H1 (cell line): ENCODE data around the gene LCE6A. TPM values are rescaled to one million over a fixed set of nuclear protein-coding genes. Genes with fewer than 3 reads are reported as not detected.

Experiments
- CTCF ChIA-PET: fragments of 300-600 bp; sonication (Branson Sonifier 250); formaldehyde crosslinking; loops from one replicate; lab custom pipeline; 2021; ENCODE audit not compliant: partially characterized antibody; lab: Charles Lee
- POLR2A ChIA-PET: fragments of 300-600 bp; sonication (Branson Sonifier 250); formaldehyde crosslinking; loops from one replicate; lab custom pipeline; 2021; ENCODE audit warnings: inconsistent platforms; ENCODE audit not compliant: partially characterized antibody; lab: Charles Lee
- DNase-seq, 2 experiments: peaks; one replicate each; pipeline versions ENCODE4 v3.0.0 to v3.0.0-alpha.2; 2010 to 2022; ENCODE audit warnings: low spot score in 2 of 2, low read depth in 1 of 2, mixed read lengths in 1 of 2
- FAIRE-seq: peaks from 2 replicates; lab custom pipeline; 2011; peaks lifted over from hg19 to GRCh38; lab: Jason Lieb, UNC
- H2AFZ ChIP-seq: 2 replicates; pipeline ENCODE4 v1.8.1; 2012; ENCODE audit warnings: low read length, inconsistent platforms
- H2AK5ac ChIP-seq: 2 replicates; pipeline ENCODE4 v1.6.1; 2013; ENCODE audit warnings: low read depth, low read length
- H2BK120ac ChIP-seq: replicated peaks from 2 replicates; pipeline ENCODE3; 2013; ENCODE audit warnings: low read depth, low read length, inconsistent platforms
- H2BK12ac ChIP-seq: 2 replicates; pipeline ENCODE4 v1.6.1; 2013; ENCODE audit warnings: low read depth, low read length
- H2BK15ac ChIP-seq: 2 replicates; pipeline ENCODE4 v1.6.1; 2013; ENCODE audit warnings: low read length
- H2BK20ac ChIP-seq: 2 replicates; pipeline ENCODE4 v1.6.1; 2013; ENCODE audit warnings: low read length
- H2BK5ac ChIP-seq: 2 replicates; pipeline ENCODE4 v1.6.1; 2013; ENCODE audit warnings: low read depth, low read length
- H3K14ac ChIP-seq: 2 replicates; pipeline ENCODE4 v1.6.1; 2013; ENCODE audit warnings: inconsistent platforms; ENCODE audit not compliant: insufficient read length
- H3K18ac ChIP-seq: 2 replicates; pipeline ENCODE4 v1.6.1; 2013; ENCODE audit warnings: low read length; ENCODE audit errors: extremely low read depth
- H3K23ac ChIP-seq: 2 replicates; pipeline ENCODE4 v1.6.1; 2013; ENCODE audit warnings: inconsistent platforms; ENCODE audit not compliant: insufficient read length
- H3K23me2 ChIP-seq: 2 replicates; pipeline ENCODE4 v1.6.1; 2013; ENCODE audit warnings: low read depth, low read length
- H3K27ac ChIP-seq: 2 replicates; pipeline ENCODE4 v1.6.1; 2011; ENCODE audit warnings: low read depth, low read length, inconsistent platforms
- H3K27me3 ChIP-seq, 4 experiments: replicated peaks in 1 of 4; 1 replicate in 1 of 4; 2 replicates in 3 of 4; pipeline versions ENCODE4 v1.6.1 to v1.8.1; 2011 to 2013; ENCODE audit warnings: low read length in 3 of 4, mild to moderate bottlenecking in 3 of 4, inconsistent platforms in 2 of 4, mixed read lengths in 2 of 4, moderate library complexity in 1 of 4; ENCODE audit not compliant: control insufficient read depth in 3 of 4, insufficient read depth in 3 of 4; ENCODE audit errors: extremely low read depth in 1 of 4
- H3K36me3 ChIP-seq, 4 experiments: 2 replicates each; pipeline versions ENCODE4 v1.6.1 to v1.8.1; 2011 to 2013; ENCODE audit warnings: mild to moderate bottlenecking in 4 of 4, low read length in 3 of 4, moderate library complexity in 2 of 4, control low read depth in 1 of 4, inconsistent platforms in 1 of 4; ENCODE audit not compliant: insufficient read depth in 4 of 4, control insufficient read depth in 2 of 4
- H3K4ac ChIP-seq: replicated peaks from 2 replicates; pipeline ENCODE3; 2013; ENCODE audit warnings: low read length, low read depth, mixed read lengths, inconsistent platforms; ENCODE audit not compliant: insufficient read length
- H3K4me1 ChIP-seq, 4 experiments: replicated peaks in 1 of 4; 1 replicate in 1 of 4; 2 replicates in 3 of 4; pipeline versions ENCODE4 v1.6.1 to v1.8.1; 2011 to 2013; ENCODE audit warnings: low read length in 3 of 4, inconsistent platforms in 2 of 4, mixed read lengths in 1 of 4; ENCODE audit not compliant: insufficient read depth in 4 of 4, control insufficient read depth in 3 of 4
- H3K4me2 ChIP-seq, 2 experiments: 2 replicates each; pipeline versions ENCODE4 v1.6.1 to v1.8.1; 2011 to 2013; ENCODE audit warnings: low read depth in 2 of 2, low read length in 2 of 2, control low read depth in 1 of 2, inconsistent platforms in 1 of 2, mild to moderate bottlenecking in 1 of 2; ENCODE audit not compliant: insufficient read depth in 1 of 2
- H3K4me3 ChIP-seq, 4 experiments: fragments of 200-600, 300-600 bp in 1 of 4; sonication (generic), shearing (Covaris generic), sonication (Bioruptor Twin) in 1 of 4; 2 replicates each; pipeline versions ENCODE4 v1.5.1 to v1.8.1; 2011 to 2016; ENCODE audit warnings: low read length in 4 of 4, low read depth in 3 of 4, control low read depth in 2 of 4, inconsistent platforms in 2 of 4, mild to moderate bottlenecking in 2 of 4, mixed read lengths in 1 of 4, moderate library complexity in 1 of 4; ENCODE audit not compliant: insufficient read depth in 2 of 4; ENCODE audit errors: extremely low read depth in 1 of 4
- H3K56ac ChIP-seq: replicated peaks from 2 replicates; pipeline ENCODE3; 2013; ENCODE audit warnings: low read depth, mild to moderate bottlenecking, mixed read lengths, low read length, inconsistent platforms; ENCODE audit not compliant: insufficient read length
- H3K79me1 ChIP-seq: 2 replicates; pipeline ENCODE4 v1.6.1; 2013; ENCODE audit warnings: low read depth, low read length, control low read depth
- H3K79me2 ChIP-seq, 2 experiments: 2 replicates each; pipeline versions ENCODE4 v1.6.1 to v1.8.1; 2012 to 2013; ENCODE audit warnings: low read length in 2 of 2, mild to moderate bottlenecking in 2 of 2, inconsistent platforms in 1 of 2; ENCODE audit not compliant: insufficient read depth in 2 of 2, control insufficient read depth in 1 of 2
- H3K9ac ChIP-seq, 4 experiments: replicated peaks in 1 of 4; 1 replicate in 1 of 4; 2 replicates in 3 of 4; pipeline versions ENCODE4 v1.6.1 to v1.8.1; 2011 to 2013; ENCODE audit warnings: low read depth in 3 of 4, low read length in 3 of 4, control low read depth in 2 of 4, mild to moderate bottlenecking in 2 of 4, moderate library complexity in 2 of 4, inconsistent platforms in 1 of 4; ENCODE audit errors: extremely low read depth in 1 of 4
- H3K9me3 ChIP-seq, 2 experiments: 2 replicates each; pipeline versions ENCODE4 v1.6.1 to v1.8.1; 2012 to 2013; ENCODE audit warnings: mild to moderate bottlenecking in 2 of 2, moderate library complexity in 2 of 2, control low read depth in 1 of 2, inconsistent platforms in 1 of 2, low read depth in 1 of 2, low read length in 1 of 2, mixed read lengths in 1 of 2; ENCODE audit not compliant: insufficient read depth in 2 of 2
- H4K20me1 ChIP-seq, 2 experiments: replicated peaks in 1 of 2; 2 replicates each; pipeline versions ENCODE3 to v1.8.1; 2011 to 2013; ENCODE audit warnings: inconsistent platforms in 2 of 2, low read length in 2 of 2, mild to moderate bottlenecking in 1 of 2; ENCODE audit not compliant: insufficient read depth in 2 of 2, control insufficient read depth in 1 of 2
- H4K5ac ChIP-seq: 2 replicates; pipeline ENCODE4 v1.6.1; 2013; ENCODE audit warnings: low read length, low read depth, mixed read lengths, inconsistent platforms; ENCODE audit not compliant: insufficient read length
- H4K8ac ChIP-seq: 2 replicates; pipeline ENCODE4 v1.8.0; 2013; ENCODE audit warnings: mild to moderate bottlenecking, moderate library complexity, low read length, inconsistent platforms; ENCODE audit not compliant: insufficient read depth; ENCODE audit errors: extremely low read depth
- H4K91ac ChIP-seq: replicated peaks from 2 replicates; pipeline ENCODE3; 2013; ENCODE audit warnings: low read length, mixed read lengths, inconsistent platforms; ENCODE audit not compliant: insufficient read length
- CEBPB ChIP-seq: IDR thresholded peaks from 2 replicates; pipeline ENCODE4 v1.6.1; 2012; ENCODE audit warnings: low read depth, low read length
- CHD1 ChIP-seq: IDR thresholded peaks from 2 replicates; pipeline ENCODE4 v1.6.1; 2012; ENCODE audit warnings: low read depth, low read length, improper control_type of control experiment
- CHD2 ChIP-seq: IDR thresholded peaks from 2 replicates; pipeline ENCODE4 v1.6.1; 2012; ENCODE audit warnings: low read length, improper control_type of control experiment
- GTF2F1 ChIP-seq: IDR thresholded peaks from 2 replicates; pipeline ENCODE4 v1.6.1; 2012; ENCODE audit warnings: low read depth, low read length, improper control_type of control experiment, borderline replicate concordance
- SIX5 ChIP-seq: IDR thresholded peaks from 2 replicates; pipeline ENCODE4 v1.6.1; 2011; ENCODE audit warnings: mild to moderate bottlenecking, low read depth, low read length
- polyA plus RNA-seq, 7 experiments: library from polyadenylated mRNA; depleted of rRNA in 3 of 7; stranded (reverse) in 5 of 7; unstranded in 2 of 7; fragments of >200 nt in 5 of 7; fragments of 200-250 nt in 2 of 7; gene quantifications; 1 replicate in 5 of 7; 2 replicates in 1 of 7; 4 replicates in 1 of 7; pipeline versions ENCODE4 v1.2.1 to v1.2.3, GENCODE V29; 2011 to 2013; ENCODE audit warnings: missing spikeins in 2 of 7, mixed read lengths in 2 of 7
- total RNA-seq: library from RNA; stranded (reverse); fragmentation: NEBNext Ultra II Directional; extraction: Animal tissue kit (Norgen Biotek cat#: 25700); gene quantifications from 2 replicates; pipeline ENCODE4 v1.2.1, GENCODE V29; 2021
- TF ChIP-seq, protein P1 (sequence below): IDR thresholded peaks from 2 replicates; pipeline ENCODE4 v1.6.1; 2012; ENCODE audit warnings: inconsistent platforms

Gene LCE6A
- total and polyA plus RNA-seq, 2 of the 8 experiments (the other 6 are each of a cell fraction or from before 2014, with no cell fraction given), result not detected

DNA sequence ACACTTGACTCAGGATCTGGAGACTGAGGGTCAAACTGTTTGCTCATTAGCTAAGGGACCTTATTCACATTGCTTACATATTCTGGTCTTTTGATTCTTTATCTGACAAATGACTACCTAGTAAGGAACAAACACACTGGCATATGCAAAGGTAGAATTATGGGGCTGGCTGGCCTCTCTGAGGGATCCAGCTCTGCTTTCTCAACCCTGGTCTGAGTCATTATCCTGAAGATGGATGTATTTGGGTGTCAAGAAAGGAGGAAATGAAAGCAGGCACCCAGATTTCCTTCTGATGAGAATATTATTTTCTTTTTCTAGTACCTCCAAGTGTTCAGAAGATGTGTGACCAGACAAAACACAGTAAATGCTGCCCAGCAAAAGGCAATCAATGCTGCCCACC lies 41.4 kb downstream of the LCE6A start:
- Histone ChIP-seq H2BK5ac (no peak overlapping the region), H3K9me3 (peaks cover 3 to 6% of the 10 kb centered on the region in 2 experiments; a peak in 2 of 4 replicates), H2AK5ac (no peak overlapping the region), H4K8ac (no peak overlapping the region), H3K4me1 (no peaks in the 10 kb centered on the region), H3K23me2 (no peaks in the 10 kb centered on the region), H4K5ac (no peak overlapping the region), H3K4me2 (no peak overlapping the region), H3K36me3 (no peaks in the 10 kb centered on the region), H2BK120ac (no peak overlapping the region), H3K18ac (no peak overlapping the region), H3K79me2 (no peaks in the 10 kb centered on the region), H3K27me3 (no peaks in the 10 kb centered on the region), H3K4ac (no peak overlapping the region), H2AFZ (no peak overlapping the region), H4K91ac (no peak overlapping the region), H3K4me3 (no peak overlapping the region), H3K14ac (no peak overlapping the region), H3K23ac (no peak overlapping the region), H2BK15ac (no peak overlapping the region), H2BK12ac (no peak overlapping the region), H3K79me1 (no peaks in the 10 kb centered on the region), H3K9ac (no peak overlapping the region), H3K27ac (no peak overlapping the region), H2BK20ac (no peak overlapping the region), H4K20me1 (no peaks in the 10 kb centered on the region), H3K56ac (no peak overlapping the region)
- TF ChIP-seq CHD1, result no peak
- no peak for TF ChIP-seq GTF2F1
- no peak for TF ChIP-seq CHD2
- TF ChIP-seq, protein P1, sequence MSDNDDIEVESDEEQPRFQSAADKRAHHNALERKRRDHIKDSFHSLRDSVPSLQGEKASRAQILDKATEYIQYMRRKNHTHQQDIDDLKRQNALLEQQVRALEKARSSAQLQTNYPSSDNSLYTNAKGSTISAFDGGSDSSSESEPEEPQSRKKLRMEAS, result no peak
- no peak for TF ChIP-seq CEBPB
- no peak for TF ChIP-seq SIX5
- POLR2A ChIA-PET, result no interaction called here
- DNase-seq (no peak), FAIRE-seq (no peak)
- CTCF ChIA-PET, result interaction anchor here (0.6 to 1.1 kb wide), 3 partner anchors 13 to 309 kb away, joined by 3 read pairs; no protein-coding TSS in a partner anchor
